HEK293T (cell line): ENCODE measurements around the gene CCDC102B.

Source experiments
- CTCF ChIA-PET: fragments of 350-600 bp; formaldehyde crosslinking; extraction: SDS; loops from one replicate; lab custom pipeline; 2021; ENCODE audit warnings: antibody characterized with exemption, inconsistent platforms; lab: Yijun Ruan, JAX
- POLR2A ChIA-PET: fragments of 350-600 bp; formaldehyde crosslinking; extraction: SDS; loops from one replicate; lab custom pipeline; 2020; ENCODE audit warnings: antibody characterized with exemption, inconsistent platforms; lab: Yijun Ruan, JAX
- DNase-seq: peaks from one replicate; pipeline ENCODE4 v3.0.0; 2012; ENCODE audit warnings: mixed read lengths; ENCODE audit errors: extremely low spot score
- ARNT ChIP-seq: fragments of 450-650 bp; IDR thresholded peaks from 2 replicates; pipeline ENCODE4 v1.6.1; 2017; ENCODE audit warnings: mild to moderate bottlenecking
- BHLHE40 ChIP-seq: fragments of 450-650 bp; IDR thresholded peaks from 2 replicates; pipeline ENCODE4 v1.6.1; 2016; ENCODE audit warnings: mild to moderate bottlenecking, moderate library complexity, borderline replicate concordance
- CTBP1 ChIP-seq: fragments of 450-650 bp; IDR thresholded peaks from 2 replicates; pipeline ENCODE4 v1.6.1; 2016; ENCODE audit warnings: borderline replicate concordance
- ELF4 ChIP-seq: fragments of 450-650 bp; IDR thresholded peaks from 2 replicates; pipeline ENCODE4 v1.6.1; 2017; ENCODE audit warnings: antibody characterized with exemption
- FOXA1 ChIP-seq: fragments of 450-650 bp; IDR thresholded peaks from 2 replicates; pipeline ENCODE4 v1.6.1; 2016; ENCODE audit warnings: mild to moderate bottlenecking
- FOXK2 ChIP-seq: fragments of 450-650 bp; IDR thresholded peaks from 2 replicates; pipeline ENCODE4 v1.6.1; 2016; ENCODE audit warnings: mild to moderate bottlenecking
- FOXM1 ChIP-seq: fragments of 450-650 bp; IDR thresholded peaks from 2 replicates; pipeline ENCODE4 v1.6.1; 2017; ENCODE audit warnings: mild to moderate bottlenecking, borderline replicate concordance
- HDGF ChIP-seq: fragments of 450-650 bp; IDR thresholded peaks from 2 replicates; pipeline ENCODE4 v1.6.1; 2017; ENCODE audit warnings: antibody characterized with exemption, borderline replicate concordance
- L3MBTL2 ChIP-seq: fragments of 450-650 bp; conservative IDR thresholded peaks from 2 replicates; pipeline ENCODE4 v1.6.1; 2016; ENCODE audit warnings: mild to moderate bottlenecking
- LEF1 ChIP-seq: fragments of 450-650 bp; IDR thresholded peaks from 2 replicates; pipeline ENCODE4 v1.6.1; 2017; ENCODE audit warnings: mild to moderate bottlenecking, borderline replicate concordance
- NFRKB ChIP-seq: fragments of 450-650 bp; IDR thresholded peaks from 2 replicates; pipeline ENCODE4 v1.6.1; 2016; ENCODE audit warnings: mild to moderate bottlenecking, moderate library complexity
- PKNOX1 ChIP-seq: fragments of 450-650 bp; IDR thresholded peaks from 2 replicates; pipeline ENCODE4 v1.6.1; 2016
- SP1 ChIP-seq: fragments of 450-650 bp; IDR thresholded peaks from 2 replicates; pipeline ENCODE4 v1.6.1; 2017
- SUZ12 ChIP-seq: fragments of 450-650 bp; IDR thresholded peaks from 2 replicates; pipeline ENCODE4 v1.6.1; 2016; ENCODE audit warnings: mild to moderate bottlenecking
- TARDBP ChIP-seq: fragments of 450-650 bp; IDR thresholded peaks from 2 replicates; pipeline ENCODE4 v1.6.1; 2016
- ZNF384 ChIP-seq: fragments of 450-650 bp; IDR thresholded peaks from 2 replicates; pipeline ENCODE4 v1.6.1; 2016

CCDC102B gene

GRCh38 chr18:68847219-68847837, 49.4 kb downstream of the CCDC102B start:
- ChIA-PET POLR2A (no interaction called here), CTCF (no interaction called here)
- TF ChIP-seq FOXM1 (no peak), L3MBTL2 (no peak), SUZ12 (no peak), ZNF384 (no peak), ELF4 (no peak), CTBP1 (no peak), HDGF (no peak), ARNT (no peak), TARDBP (no peak), NFRKB (no peak), BHLHE40 (no peak), FOXK2 (no peak), PKNOX1 (no peak), SP1 (no peak)
- no peak for DNase-seq

- POLR2A ChIA-PET: no interaction called here
Observed at GRCh38 chr18:68848242-68848641, 50.4 kb downstream of the CCDC102B start.

GRCh38 chr18:68854786-68855391, 57.0 kb downstream of the CCDC102B start:
- TF ChIP-seq NFRKB (no peak), ZNF384 (no peak), ARNT (no peak), FOXK2 (no peak), BHLHE40 (no peak), SUZ12 (no peak), ELF4 (no peak), LEF1 (no peak), TARDBP (no peak), HDGF (no peak), FOXA1 (no peak), L3MBTL2 (no peak), PKNOX1 (no peak), FOXM1 (no peak), CTBP1 (no peak), SP1 (no peak)
- ChIA-PET CTCF (no interaction called here), POLR2A (no interaction called here)
- no peak for DNase-seq

More at GRCh38 chr18:68848242-68848641, 50.4 kb downstream of the CCDC102B start:
- CTCF ChIA-PET: no interaction called here
- TF ChIP-seq SP1 (no peak), CTBP1 (no peak), BHLHE40 (no peak), HDGF (no peak), ZNF384 (no peak), FOXK2 (no peak), L3MBTL2 (no peak)
- DNase-seq: no peak

- TF ChIP-seq FOXA1: no peak
- TF ChIP-seq FOXM1: no peak
- TF ChIP-seq TARDBP: no peak
- TF ChIP-seq ARNT: no peak
- TF ChIP-seq LEF1: no peak
- no peak for TF ChIP-seq PKNOX1
- no peak for TF ChIP-seq CTBP1
- no peak for TF ChIP-seq SP1
- TF ChIP-seq ZNF384: no peak
- TF ChIP-seq FOXK2: no peak
- no peak for TF ChIP-seq SUZ12
- TF ChIP-seq BHLHE40: no peak
- no peak for TF ChIP-seq ELF4
- ChIA-PET CTCF (no interaction called here), POLR2A (no interaction called here)
- no peak for DNase-seq
Observed at GRCh38 chr18:68855491-68855890, 57.6 kb downstream of the CCDC102B start.

- ChIA-PET CTCF (no interaction called here), POLR2A (no interaction called here)
- TF ChIP-seq FOXK2: no peak
- TF ChIP-seq ELF4: no peak
- no peak for TF ChIP-seq NFRKB
- no peak for TF ChIP-seq FOXM1
- no peak for TF ChIP-seq SUZ12
- TF ChIP-seq FOXA1: no peak
- DNase-seq: no peak
Observed at GRCh38 chr18:68861365-68861764, 63.5 kb downstream of the CCDC102B start.

GRCh38 chr18:68865021-68865420, 67.1 kb downstream of the CCDC102B start:
- no peak for DNase-seq
- CTCF ChIA-PET: no interaction called here
- TF ChIP-seq BHLHE40: no peak
- no peak for TF ChIP-seq FOXA1
- no peak for TF ChIP-seq ELF4
- TF ChIP-seq SP1: no peak
- TF ChIP-seq ZNF384: no peak
- no peak for TF ChIP-seq CTBP1
- TF ChIP-seq FOXM1: no peak
- TF ChIP-seq PKNOX1: no peak
- no peak for TF ChIP-seq HDGF
- no peak for TF ChIP-seq TARDBP
- TF ChIP-seq NFRKB: no peak
- TF ChIP-seq LEF1: no peak
- TF ChIP-seq L3MBTL2: no peak
- no peak for TF ChIP-seq FOXK2
- TF ChIP-seq ARNT: no peak
- no peak for TF ChIP-seq SUZ12
- POLR2A ChIA-PET: no interaction called here
